Esophagus muscularis mucosa (tissue), 4 donors: ENCODE measurements around the gene TAGLN2.

ENCODE experiments used
- CTCF ChIP-seq, 3 experiments: fragments of 200-600 bp in 2 of 3; fragments of 450-650 bp in 1 of 3; sonication (generic) in 2 of 3; IDR thresholded peaks; one replicate each; pipeline ENCODE4 v1.5.1; 2017 to 2019; ENCODE audit warnings: antibody characterized with exemption in 3 of 3, mild to moderate bottlenecking in 2 of 3, moderate library complexity in 1 of 3
- EP300 ChIP-seq: sonication (generic); formaldehyde crosslinking; IDR thresholded peaks from one replicate; pipeline ENCODE4 v1.6.1; 2017; ENCODE audit warnings: antibody characterized with exemption
- POLR2A ChIP-seq: fragments of 450-650 bp; IDR thresholded peaks from one replicate; pipeline ENCODE4 v1.6.1; 2017; ENCODE audit warnings: antibody characterized with exemption, moderate library complexity, mild to moderate bottlenecking, low read depth
- POLR2AphosphoS5 ChIP-seq, 2 donors: sonication (generic); formaldehyde crosslinking; IDR thresholded peaks; one replicate each; pipeline ENCODE4 v1.6.1; 2017; ENCODE audit warnings: antibody characterized with exemption in 2 of 2

GRCh38 chr1:159964144-159964543, 38.8 kb upstream of the TAGLN2 start:
- no peak for TF ChIP-seq EP300
- TF ChIP-seq POLR2A: no peak
- no peak for TF ChIP-seq CTCF (IDR thresholded peaks at IDR 0.05)
- no peak for TF ChIP-seq POLR2AphosphoS5 (IDR thresholded peaks at IDR 0.05)
